ENCODE data around the gene CLIP4.

- no peak for TF ChIP-seq CTCF (IDR thresholded peaks at IDR 0.05; ENCODE audit: borderline replicate concordance, extremely low read depth, low read length, poor library complexity, severe bottlenecking)
- TF ChIP-seq EZH2 (IDR thresholded peaks at IDR 0.05; ENCODE audit: borderline replicate concordance, low read depth, low read length, severe bottlenecking): no peak
Measured at GRCh38 chr2:29213888-29214291, 98.7 kb downstream of the CLIP4 start.

All from DND-41 (cell line).